Stimulated activated CD4-positive, alpha-beta T cell treated with anti-CD3 and anti-CD28 coated beads, Interleukin-2, amount 100 ng/mL, for 24 hours (primary cell): ENCODE measurements around the gene MIPOL1.
"Not testable (repeated sequence)": the region's sequence is repeated elsewhere in the genome, so short reads cannot be mapped to it uniquely, and the experiment has no call there.

ENCODE experiments used
- DNase-seq, 2 donors: peaks; one replicate each; pipeline ENCODE4 v3.0.0-alpha.2; 2020

The MIPOL1 gene

GRCh38 chr14:37555596-37555995 is 357.9 kb downstream of the MIPOL1 start:
- DNase-seq: not testable (repeated sequence)

GRCh38 chr14:37558740-37559139 is 361.0 kb downstream of the MIPOL1 start:
- no peak for DNase-seq

- DNase-seq: no peak
Observed at GRCh38 chr14:37559386-37559785, 361.6 kb downstream of the MIPOL1 start.

- DNase-seq: no peak
Observed at GRCh38 chr14:37563189-37563588, 365.5 kb downstream of the MIPOL1 start.

GRCh38 chr14:37565550-37565949 is 367.8 kb downstream of the MIPOL1 start:
- no peak for DNase-seq

GRCh38 chr14:37566811-37567371 is 369.2 kb downstream of the MIPOL1 start:
- no peak for DNase-seq

- no peak for DNase-seq
Observed at GRCh38 chr14:37569729-37570128, 372.0 kb downstream of the MIPOL1 start.

- DNase-seq: no peak
Observed at GRCh38 chr14:37571391-37571790, 373.7 kb downstream of the MIPOL1 start.

- DNase-seq: no peak
Observed at GRCh38 chr14:37573356-37573755, 375.6 kb downstream of the MIPOL1 start.

- no peak for DNase-seq
Observed at GRCh38 chr14:37579274-37579673, 381.5 kb downstream of the MIPOL1 start.

GRCh38 chr14:37580146-37580545 is 382.4 kb downstream of the MIPOL1 start:
- no peak for DNase-seq

GRCh38 chr14:37583358-37584210 is 385.8 kb downstream of the MIPOL1 start:
- DNase-seq: no peak

GRCh38 chr14:37584211-37585100 is 386.7 kb downstream of the MIPOL1 start:
- DNase-seq: no peak

GRCh38 chr14:37585101-37585511 is 387.4 kb downstream of the MIPOL1 start:
- DNase-seq: no peak

- DNase-seq: no peak
Observed at GRCh38 chr14:37585971-37586796, 388.4 kb downstream of the MIPOL1 start.

- DNase-seq: no peak
Observed at GRCh38 chr14:37586797-37587130, 389.0 kb downstream of the MIPOL1 start.

GRCh38 chr14:37587131-37587803 is 389.5 kb downstream of the MIPOL1 start:
- DNase-seq: no peak

GRCh38 chr14:37587881-37588666 is 390.3 kb downstream of the MIPOL1 start:
- DNase-seq: no peak

- no peak for DNase-seq
Observed at GRCh38 chr14:37588667-37588955, 390.9 kb downstream of the MIPOL1 start.

- no peak for DNase-seq
Observed at GRCh38 chr14:37588956-37589714, 391.4 kb downstream of the MIPOL1 start.
